Osteoblast (primary cell): ENCODE results near the gene PPM1E. TPM values are rescaled to one million over a fixed set of nuclear protein-coding genes. Genes with fewer than 3 reads are reported as not detected.

Experiments used
- DNase-seq: peaks from one replicate; pipeline ENCODE4 v3.0.0; 2011; ENCODE audit warnings: low spot score, mixed read lengths; ENCODE audit not compliant: insufficient read length; ENCODE audit errors: missing footprints
- H2AFZ ChIP-seq: 2 replicates; pipeline ENCODE4 v1.6.0; 2011; ENCODE audit warnings: mild to moderate bottlenecking, low read length
- H3K27ac ChIP-seq: 2 replicates; pipeline ENCODE4 v1.5.1; 2011; ENCODE audit warnings: mild to moderate bottlenecking, low read depth, low read length, moderate library complexity
- H3K27me3 ChIP-seq: 2 replicates; pipeline ENCODE4 v1.6.0; 2012; ENCODE audit warnings: mild to moderate bottlenecking, control low read depth, inconsistent platforms, low read length, moderate library complexity; ENCODE audit not compliant: insufficient read depth
- H3K36me3 ChIP-seq: 2 replicates; pipeline ENCODE4 v1.5.1; 2011; ENCODE audit warnings: mild to moderate bottlenecking, low read length, control low read depth, moderate library complexity; ENCODE audit not compliant: insufficient read depth
- H3K4me1 ChIP-seq: 2 replicates; pipeline ENCODE4 v1.5.1; 2011; ENCODE audit warnings: mild to moderate bottlenecking, low read length, control low read depth, moderate library complexity; ENCODE audit not compliant: insufficient read depth
- H3K4me2 ChIP-seq: 2 replicates; pipeline ENCODE4 v1.6.0; 2011; ENCODE audit warnings: mild to moderate bottlenecking, low read length; ENCODE audit not compliant: insufficient read depth
- H3K4me3 ChIP-seq: fragments of 200-600 bp; sonication (generic); 3 replicates; pipeline ENCODE4 v1.5.1; 2012; ENCODE audit warnings: mild to moderate bottlenecking, low read length, inconsistent platforms; ENCODE audit not compliant: insufficient read depth
- H3K79me2 ChIP-seq: 2 replicates; pipeline ENCODE4 v1.6.0; 2012; ENCODE audit warnings: mild to moderate bottlenecking, low read length, control low read depth, inconsistent platforms; ENCODE audit not compliant: insufficient read depth
- H3K9me3 ChIP-seq: 2 replicates; pipeline ENCODE4 v1.5.1; 2011; ENCODE audit warnings: low read depth, low read length, control low read depth
- H4K20me1 ChIP-seq: 2 replicates; pipeline ENCODE4 v1.6.0; 2012; ENCODE audit warnings: mild to moderate bottlenecking, low read length, control low read depth; ENCODE audit not compliant: insufficient read depth
- CTCF ChIP-seq: IDR thresholded peaks from 2 replicates; pipeline ENCODE4 v1.5.1; 2011; ENCODE audit warnings: mild to moderate bottlenecking, low read depth, low read length, moderate library complexity; ENCODE audit errors: extremely low read depth
- total RNA-seq: library from RNA; depleted of rRNA; stranded (reverse); fragments of >200 nt; gene quantifications from 2 replicates; pipeline ENCODE4 v1.2.3, GENCODE V29; 2012

PPM1E gene
- total RNA-seq, 1 donor, result under 0.01 TPM

DNA sequence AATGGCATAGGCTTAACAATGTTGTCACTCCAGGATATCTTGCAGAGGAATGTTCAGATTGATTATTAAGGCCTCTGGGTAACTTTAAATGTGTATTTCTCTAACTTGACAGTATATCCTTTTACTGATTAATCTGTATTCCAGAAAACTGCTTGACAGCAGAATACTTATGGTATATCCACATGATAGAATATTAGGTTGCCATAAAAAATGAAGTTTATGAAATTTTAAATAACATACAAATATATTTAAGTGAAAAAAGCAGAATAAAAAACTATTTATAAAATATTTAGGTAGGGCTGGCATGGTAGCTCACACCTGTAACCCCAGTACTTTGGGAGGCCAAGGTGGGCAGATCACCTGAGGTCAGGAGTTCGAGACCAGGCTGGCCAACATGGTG, 244.4 kb downstream of the PPM1E start:
- H3K27me3 ChIP-seq, result no peaks in the 10 kb centered on the region
- no peak overlapping the region for H3K4me2 ChIP-seq
- H3K79me2 ChIP-seq, result no peaks in the 10 kb centered on the region
- H4K20me1 ChIP-seq, result no peaks in the 10 kb centered on the region
- H3K9me3 ChIP-seq, result no peaks in the 10 kb centered on the region
- no peak for TF ChIP-seq CTCF
- no peak for DNase-seq
- no peak overlapping the region for H3K27ac ChIP-seq
- peaks cover 24% of the 10 kb centered on the region for H3K4me1 ChIP-seq
- no peak overlapping the region for H2AFZ ChIP-seq
- H3K36me3 ChIP-seq, result peaks cover 12% of the 10 kb centered on the region
- no peak overlapping the region for H3K4me3 ChIP-seq

- Histone ChIP-seq H3K27me3 (no peaks in the 10 kb centered on the region), H3K79me2 (no peaks in the 10 kb centered on the region), H2AFZ (peak overlapping the region; percentile 83), H4K20me1 (no peaks in the 10 kb centered on the region), H3K27ac (peak overlapping the region; percentile 81), H3K36me3 (peaks cover 12% of the 10 kb centered on the region), H3K4me3 (peak overlapping the region; percentile 70), H3K4me1 (peaks cover 20% of the 10 kb centered on the region), H3K9me3 (no peaks in the 10 kb centered on the region), H3K4me2 (peak overlapping the region; percentile 93)
- no peak for TF ChIP-seq CTCF
- no peak for DNase-seq
These were observed 245.6 kb downstream of the PPM1E start for GRCh38 chr17:59001158-59001814.

GRCh38 chr17:59002126-59002525, 246.5 kb downstream of the PPM1E start:
- Histone ChIP-seq H4K20me1 (no peaks in the 10 kb centered on the region), H3K79me2 (no peaks in the 10 kb centered on the region), H3K9me3 (no peaks in the 10 kb centered on the region), H3K4me3 (no peak overlapping the region), H3K4me2 (peak overlapping the region; percentile 93), H2AFZ (no peak overlapping the region), H3K4me1 (peaks cover 20% of the 10 kb centered on the region), H3K36me3 (peaks cover 12% of the 10 kb centered on the region), H3K27ac (peak overlapping the region; percentile 81), H3K27me3 (no peaks in the 10 kb centered on the region)
- no peak for TF ChIP-seq CTCF
- no peak for DNase-seq

DNA sequence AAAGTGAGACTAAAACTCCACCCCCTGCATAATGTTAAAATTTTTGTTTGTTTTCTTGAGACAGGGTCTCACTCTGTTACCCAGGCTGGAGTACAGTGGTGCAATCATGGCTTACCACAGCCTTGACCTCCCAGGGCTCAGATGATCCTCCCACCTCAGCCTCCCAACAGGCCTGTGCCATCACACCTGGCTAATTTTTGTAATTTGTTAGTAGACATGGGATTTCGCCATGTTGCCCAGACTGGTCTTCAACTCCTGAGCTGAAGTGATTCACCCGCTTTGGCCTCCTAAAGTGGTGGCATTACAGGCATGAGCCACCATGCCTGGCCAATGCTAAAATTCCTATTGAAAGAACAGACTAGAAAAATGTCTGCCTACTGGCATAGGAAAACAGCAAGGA, 247.2 kb downstream of the PPM1E start:
- DNase-seq, result no peak

More for the DNA sequence above, 247.2 kb downstream of the PPM1E start:
- H4K20me1 ChIP-seq, result peaks cover under 1% of the 10 kb centered on the region
- H3K4me2 ChIP-seq, result no peak overlapping the region
- H3K4me1 ChIP-seq, result peaks cover 20% of the 10 kb centered on the region
- no peaks in the 10 kb centered on the region for H3K9me3 ChIP-seq
- no peaks in the 10 kb centered on the region for H3K27me3 ChIP-seq
- H3K4me3 ChIP-seq, result no peak overlapping the region
- peaks cover 12% of the 10 kb centered on the region for H3K36me3 ChIP-seq
- H3K79me2 ChIP-seq, result no peaks in the 10 kb centered on the region
- no peak overlapping the region for H3K27ac ChIP-seq
- TF ChIP-seq CTCF, result no peak
- no peak overlapping the region for H2AFZ ChIP-seq
